ENCODE measurements around the gene CAVIN1.

The CAVIN1 gene

DNA sequence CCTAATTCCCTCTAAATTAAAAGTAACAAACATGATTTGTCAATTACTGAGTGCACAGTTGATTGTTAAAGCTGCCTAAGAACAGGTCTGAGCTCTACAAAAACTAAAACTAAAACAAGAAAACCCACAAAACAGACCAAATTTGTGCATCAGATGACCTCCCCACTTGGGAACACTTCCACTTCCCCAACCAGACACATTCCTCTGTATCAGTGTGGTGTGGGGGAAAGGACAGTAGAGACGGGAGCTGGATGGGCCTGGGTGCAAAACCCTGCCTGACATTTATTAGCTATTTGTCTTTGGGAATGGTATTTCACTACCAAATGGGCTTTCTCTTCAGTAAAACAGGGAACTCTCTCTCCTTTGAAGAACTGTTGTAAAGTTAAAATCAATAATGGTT, 64.6 kb downstream of the CAVIN1 start:
- no peak for DNase-seq (ENCODE audit: low read depth, low spot score)
- H3K27me3 ChIP-seq (ENCODE audit: insufficient read depth, insufficient read length), result no peaks in the 10 kb centered on the region
- H3K9ac ChIP-seq (ENCODE audit: insufficient read length, low read depth), result no peak overlapping the region
- no peaks in the 10 kb centered on the region for H3K36me3 ChIP-seq (ENCODE audit: insufficient read depth, insufficient read length, low read length)
- peaks cover 9% of the 10 kb centered on the region; the same call in 1 of the 2 replicates for H3K9me3 ChIP-seq (ENCODE audit: insufficient read depth, low read length)
- no peak overlapping the region for H3K4me3 ChIP-seq (ENCODE audit: insufficient read length, low read depth)
- peaks cover 8% of the 10 kb centered on the region for H3K4me1 ChIP-seq (ENCODE audit: insufficient read depth, insufficient read length)
- TF ChIP-seq YY1 (IDR thresholded peaks at IDR 0.05; ENCODE audit: insufficient read depth, insufficient read length) (no peak), ZNF274 (IDR thresholded peaks at IDR 0.05; ENCODE audit: low read depth, low read length) (no peak), SUZ12 (IDR thresholded peaks at IDR 0.05; ENCODE audit: extremely low read depth, insufficient read depth, insufficient read length) (no peak)

DNA sequence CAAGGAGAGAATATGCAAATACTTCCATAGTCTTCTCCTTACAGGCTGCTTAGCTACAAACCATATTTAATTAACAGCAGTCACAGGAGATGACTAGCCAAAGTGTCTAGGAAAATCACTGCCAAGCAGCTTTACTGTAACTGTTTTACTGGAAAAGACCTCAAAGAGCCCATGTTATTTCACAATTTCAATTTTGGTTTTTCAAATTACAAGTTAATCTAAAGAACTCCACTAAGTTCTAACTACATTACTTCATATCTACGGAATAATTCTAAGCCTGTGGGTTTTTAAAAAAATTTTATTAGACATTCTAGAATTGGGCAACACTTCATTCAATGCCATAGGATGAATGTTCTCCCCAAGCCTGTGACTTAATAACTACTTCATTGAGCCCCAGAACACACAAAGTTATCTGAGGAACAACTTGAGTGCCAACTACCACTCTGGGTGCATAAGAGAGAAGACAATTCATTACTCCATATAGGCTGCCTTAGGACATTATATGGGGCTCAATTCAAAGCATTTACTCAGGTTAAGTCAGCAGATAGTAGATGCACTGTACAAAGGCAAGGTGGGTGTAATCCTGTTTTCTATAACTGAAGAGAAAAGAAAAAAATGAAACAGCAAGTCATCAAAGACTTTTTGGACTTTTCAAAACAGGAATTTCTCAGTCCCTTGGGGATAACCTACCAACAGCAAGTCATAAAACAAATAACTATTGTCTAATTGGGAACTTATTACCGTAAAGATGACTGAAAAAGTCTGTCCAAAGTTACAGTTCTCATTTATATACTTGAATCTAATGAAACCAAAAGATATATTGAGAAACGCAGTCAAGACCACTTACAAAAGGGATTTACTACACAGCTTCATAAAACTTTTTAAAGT, 67.9 kb downstream of the CAVIN1 start:
- H3K9me3 ChIP-seq (ENCODE audit: insufficient read depth, low read length), result no peaks in the 10 kb centered on the region
- no peaks in the 10 kb centered on the region for H3K27me3 ChIP-seq (ENCODE audit: insufficient read depth, insufficient read length)
- no peak for DNase-seq (ENCODE audit: low read depth, low spot score)
- no peaks in the 10 kb centered on the region for H3K4me1 ChIP-seq (ENCODE audit: insufficient read depth, insufficient read length)
- no peak overlapping the region for H3K9ac ChIP-seq (ENCODE audit: insufficient read length, low read depth)
- H3K36me3 ChIP-seq (ENCODE audit: insufficient read depth, insufficient read length, low read length), result no peaks in the 10 kb centered on the region
- H3K4me3 ChIP-seq (ENCODE audit: insufficient read length, low read depth), result no peak overlapping the region
- TF ChIP-seq SUZ12 (IDR thresholded peaks at IDR 0.05; ENCODE audit: extremely low read depth, insufficient read depth, insufficient read length) (no peak), YY1 (IDR thresholded peaks at IDR 0.05; ENCODE audit: insufficient read depth, insufficient read length) (no peak), ZNF274 (IDR thresholded peaks at IDR 0.05; ENCODE audit: low read depth, low read length) (no peak)

Measured in NT2/D1 (cell line).